Natural killer cell treated with Interleukin-12 subunit alpha and Interleukin-12 subunit beta and Interleukin-15 and Interleukin-18, amount 100 ng/mL, for 72 hours (primary cell): ENCODE measurements around the gene MYH15. TPM values are rescaled to one million over a fixed set of nuclear protein-coding genes. Genes with fewer than 3 reads are reported as not detected.

Experiments used
- ATAC-seq, 2 donors: fragments of 150-1000 bp; cut with Tn5 transposase in 1 of 2; sonication (Bioruptor Pico), chemical (Tn5 transposase) in 1 of 2; 2 replicates each; pipeline ENCODE4 v1.10.0; 2021
- DNase-seq: peaks from one replicate; pipeline ENCODE4 v3.0.0; 2022; ENCODE audit warnings: low spot score
- H3K27ac Mint-ChIP-seq, 2 donors: 1 replicate in 1 of 2; 2 replicates in 1 of 2; pipeline ENCODE4 v1.8.0; 2022; ENCODE audit warnings: mixed read lengths in 2 of 2, mild to moderate bottlenecking in 1 of 2, moderate library complexity in 1 of 2
- H3K27me3 Mint-ChIP-seq, 2 donors: 1 replicate in 1 of 2; 2 replicates in 1 of 2; pipeline ENCODE4 v1.8.0; 2022; ENCODE audit warnings: mixed read lengths in 2 of 2
- H3K36me3 Mint-ChIP-seq: one replicate; pipeline ENCODE4 v1.8.0; 2022; ENCODE audit warnings: mixed read lengths
- H3K4me1 Mint-ChIP-seq, 2 donors: 1 replicate in 1 of 2; 2 replicates in 1 of 2; pipeline ENCODE4 v1.8.0; 2022; ENCODE audit warnings: low read depth in 2 of 2, mixed read lengths in 2 of 2, mild to moderate bottlenecking in 1 of 2
- H3K4me3 Mint-ChIP-seq: one replicate; pipeline ENCODE4 v1.8.0; 2022; ENCODE audit warnings: mixed read lengths
- H3K9me3 Mint-ChIP-seq: 2 replicates; pipeline ENCODE4 v1.8.0; 2022; ENCODE audit warnings: mixed read lengths
- total RNA-seq, 2 donors: library from RNA; stranded (reverse); gene quantifications; one replicate each; pipeline ENCODE4 v1.2.3, GENCODE V29; 2022

The MYH15 gene
- total RNA-seq, 2 donors from 2014 or later: 0.14 to 1.1 TPM

DNA sequence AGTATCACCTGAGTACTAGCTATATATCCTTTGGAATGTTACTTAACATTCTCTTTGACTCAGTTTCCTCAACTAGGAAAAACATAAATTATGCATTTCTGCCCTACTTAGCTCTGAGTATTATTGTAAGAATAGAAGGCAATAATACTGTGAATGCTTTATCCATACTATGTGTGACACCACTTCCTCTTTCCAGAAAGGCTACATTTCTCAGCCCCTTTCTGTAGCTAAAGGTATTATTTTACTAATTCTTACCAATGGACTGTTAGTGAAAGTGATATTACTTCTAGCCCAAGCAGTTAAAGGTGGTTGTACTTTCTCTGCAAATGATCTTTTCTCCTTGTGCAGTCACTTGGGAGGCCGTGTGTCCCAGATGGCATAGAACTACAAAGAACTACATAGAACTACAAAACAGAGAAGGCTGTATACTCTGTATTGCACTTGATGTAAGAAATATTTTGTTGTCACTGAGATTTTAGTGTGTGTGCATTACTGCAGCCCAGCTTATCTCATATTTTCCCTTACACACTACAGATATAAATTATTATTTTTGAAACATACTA, 35.1 kb downstream of the MYH15 start:
- Mint-ChIP-seq H3K27me3 (peaks cover 21 to 25% of the 10 kb centered on the region in 2 donors), H3K36me3 (no peaks in the 10 kb centered on the region), H3K27ac (no peak overlapping the region), H3K9me3 (no peaks in the 10 kb centered on the region), H3K4me3 (no peak overlapping the region), H3K4me1 (peaks cover 0 to 3% of the 10 kb centered on the region in 2 donors)
- no peak for DNase-seq
- no peak for ATAC-seq

DNA sequence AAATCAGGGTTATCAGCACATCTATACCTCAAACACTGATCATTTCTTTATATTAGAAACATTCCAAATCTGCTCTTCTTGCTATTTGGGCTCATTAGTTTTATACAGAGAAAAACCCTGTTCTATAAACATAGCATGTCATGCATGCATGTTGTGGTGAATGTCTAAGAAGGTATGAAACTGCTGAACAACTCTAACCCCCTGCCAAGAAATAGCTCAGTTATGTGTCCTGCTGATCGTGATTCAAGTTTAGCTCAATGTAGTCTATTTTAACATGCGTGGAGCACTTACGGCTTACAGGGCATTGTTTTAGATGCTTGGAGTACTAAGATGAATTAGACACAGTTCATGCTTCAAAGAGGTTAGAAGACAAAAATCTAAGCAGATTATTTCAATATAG, 35.8 kb downstream of the MYH15 start:
- H3K9me3 Mint-ChIP-seq: no peaks in the 10 kb centered on the region
- H3K4me1 Mint-ChIP-seq: peaks cover 0 to 3% of the 10 kb centered on the region in 2 donors

DNA sequence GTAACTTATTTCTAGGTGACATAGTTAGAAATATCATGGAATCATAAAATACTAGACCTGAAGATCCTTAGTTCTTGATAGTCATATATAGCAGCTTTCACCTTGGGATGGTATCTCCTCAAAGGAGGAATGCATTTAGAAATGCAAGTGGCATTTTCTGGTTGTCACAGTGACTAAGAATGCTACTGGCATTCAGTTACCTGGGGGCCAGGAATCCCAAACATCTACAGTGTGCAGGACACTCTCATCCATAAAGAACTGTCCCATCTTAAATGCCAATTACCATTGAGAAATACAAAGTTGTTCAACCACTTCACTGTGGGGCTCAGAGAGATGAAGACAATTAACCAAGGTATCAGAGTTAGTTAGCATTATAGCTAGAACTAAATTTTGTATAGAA, 36.7 kb downstream of the MYH15 start:
- ATAC-seq (no peak), DNase-seq (no peak)
- Mint-ChIP-seq H3K4me1 (peaks cover 0 to 3% of the 10 kb centered on the region in 2 donors), H3K27me3 (peaks cover 22 to 24% of the 10 kb centered on the region in 2 donors), H3K4me3 (no peak overlapping the region), H3K27ac (no peak overlapping the region), H3K9me3 (no peaks in the 10 kb centered on the region), H3K36me3 (no peaks in the 10 kb centered on the region)

More for the DNA sequence above, 35.8 kb downstream of the MYH15 start:
- Mint-ChIP-seq H3K27me3 (peaks cover 22 to 25% of the 10 kb centered on the region in 2 donors), H3K36me3 (no peaks in the 10 kb centered on the region), H3K27ac (no peak overlapping the region), H3K4me3 (no peak overlapping the region)
- DNase-seq (no peak), ATAC-seq (no peak)

DNA sequence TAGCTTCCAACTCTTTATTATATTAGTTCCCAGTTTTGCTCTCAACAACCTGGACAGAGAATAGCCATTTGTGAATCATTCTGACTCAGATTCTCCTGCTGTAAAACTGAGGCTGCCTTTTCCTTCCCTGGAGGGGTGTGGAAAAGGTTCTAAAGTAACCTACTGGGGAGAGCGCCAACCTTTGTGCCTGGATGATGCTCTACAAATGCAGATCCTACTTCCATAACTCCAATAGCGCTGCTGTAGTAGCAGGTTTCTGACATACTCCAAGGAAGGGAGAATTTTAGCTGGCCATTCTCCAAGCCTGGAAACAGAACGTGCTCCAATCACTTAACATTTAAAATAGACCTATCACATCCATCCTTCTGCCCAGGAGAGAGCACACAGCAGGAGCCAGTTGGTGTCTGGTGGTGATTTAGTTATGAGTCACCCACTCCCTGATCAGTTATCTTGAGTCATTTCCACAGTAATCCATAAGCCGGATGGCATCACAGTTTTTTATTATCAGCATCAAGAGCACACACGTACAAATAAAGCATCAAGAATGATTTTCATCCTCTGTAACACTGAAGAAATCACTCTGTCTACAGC, 38.3 kb downstream of the MYH15 start:
- H3K9me3 Mint-ChIP-seq: no peaks in the 10 kb centered on the region
- no peak overlapping the region for H3K4me3 Mint-ChIP-seq
- H3K27ac Mint-ChIP-seq: no peak overlapping the region
- ATAC-seq (peak in 1 of 2 donors; percentile 33), DNase-seq (no peak)
- no peaks in the 10 kb centered on the region for H3K4me1 Mint-ChIP-seq
- H3K36me3 Mint-ChIP-seq: no peaks in the 10 kb centered on the region
- H3K27me3 Mint-ChIP-seq: peaks cover 22% of the 10 kb centered on the region in 2 donors

DNA sequence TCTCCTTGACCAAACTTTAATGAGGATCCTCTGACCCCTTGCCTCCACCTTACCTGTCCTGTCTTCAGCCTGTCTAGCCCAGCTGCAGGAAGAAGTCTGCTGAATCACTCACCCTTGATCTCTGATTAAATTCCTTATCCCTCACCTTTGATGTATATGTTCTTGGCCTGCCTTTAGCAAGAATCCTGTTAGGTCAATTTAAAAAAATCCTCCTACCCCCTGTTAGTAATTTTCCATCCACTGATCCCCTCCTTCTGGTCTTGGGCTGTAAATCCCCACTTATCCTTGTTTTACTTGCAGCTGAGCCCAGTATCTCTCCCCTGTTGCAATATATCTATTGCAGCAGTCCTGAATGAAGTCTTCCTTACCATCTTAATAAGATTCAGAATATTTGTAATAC, 39.0 kb downstream of the MYH15 start:
- no peak overlapping the region for H3K4me3 Mint-ChIP-seq
- no peaks in the 10 kb centered on the region for H3K36me3 Mint-ChIP-seq
- no peak for ATAC-seq
- H3K27me3 Mint-ChIP-seq: peaks cover 20 to 22% of the 10 kb centered on the region in 2 donors
- DNase-seq: no peak
- H3K27ac Mint-ChIP-seq: no peak overlapping the region
- H3K4me1 Mint-ChIP-seq: no peaks in the 10 kb centered on the region
- H3K9me3 Mint-ChIP-seq: no peaks in the 10 kb centered on the region

DNA sequence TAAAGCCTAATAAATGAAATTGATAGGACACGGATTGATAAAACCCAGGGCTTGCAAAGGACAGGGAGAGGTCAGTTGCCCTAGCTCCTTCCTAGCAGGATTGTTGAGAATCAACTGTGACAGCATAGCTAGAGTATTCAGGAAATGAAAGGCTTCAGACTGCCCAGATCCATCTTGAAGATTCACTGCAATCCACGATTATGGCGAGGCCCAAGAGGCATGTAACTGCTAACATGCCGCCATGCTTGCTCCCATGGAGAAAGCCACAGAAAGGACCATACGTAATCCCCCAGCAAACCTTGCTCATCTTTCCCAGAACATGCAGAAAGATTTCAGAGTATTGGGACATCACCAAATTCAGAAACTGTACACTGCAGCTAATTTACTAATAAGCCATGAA, 41.3 kb downstream of the MYH15 start:
- ATAC-seq (no peak), DNase-seq (no peak)
- Mint-ChIP-seq H3K36me3 (no peaks in the 10 kb centered on the region), H3K27me3 (peaks cover 12 to 18% of the 10 kb centered on the region in 2 donors), H3K9me3 (no peaks in the 10 kb centered on the region), H3K4me3 (no peak overlapping the region), H3K4me1 (no peaks in the 10 kb centered on the region), H3K27ac (no peak overlapping the region)

DNA sequence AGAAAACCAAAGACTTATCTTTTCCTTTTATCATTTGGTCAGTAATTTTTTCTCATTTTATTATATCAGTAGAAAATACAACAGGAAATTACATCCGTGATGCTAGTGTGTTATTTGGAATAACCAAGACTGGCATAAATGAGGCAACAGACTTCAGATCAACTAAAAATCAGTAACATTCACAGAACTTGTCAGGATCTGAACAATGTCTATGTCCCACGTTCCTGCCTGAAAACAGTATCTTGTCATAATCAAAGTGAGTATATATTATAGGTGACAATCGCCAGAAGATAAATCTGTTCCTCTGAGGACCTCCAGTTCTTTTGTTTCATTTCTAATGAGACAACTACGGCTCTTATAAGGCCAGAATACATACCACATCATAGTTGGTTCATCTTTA, 41.8 kb downstream of the MYH15 start:
- ATAC-seq: no peak
- no peak overlapping the region for H3K27ac Mint-ChIP-seq
- no peaks in the 10 kb centered on the region for H3K4me1 Mint-ChIP-seq
- H3K27me3 Mint-ChIP-seq: peaks cover 10 to 15% of the 10 kb centered on the region in 2 donors
- H3K9me3 Mint-ChIP-seq: no peaks in the 10 kb centered on the region
- no peak overlapping the region for H3K4me3 Mint-ChIP-seq
- DNase-seq: no peak
- no peaks in the 10 kb centered on the region for H3K36me3 Mint-ChIP-seq

DNA sequence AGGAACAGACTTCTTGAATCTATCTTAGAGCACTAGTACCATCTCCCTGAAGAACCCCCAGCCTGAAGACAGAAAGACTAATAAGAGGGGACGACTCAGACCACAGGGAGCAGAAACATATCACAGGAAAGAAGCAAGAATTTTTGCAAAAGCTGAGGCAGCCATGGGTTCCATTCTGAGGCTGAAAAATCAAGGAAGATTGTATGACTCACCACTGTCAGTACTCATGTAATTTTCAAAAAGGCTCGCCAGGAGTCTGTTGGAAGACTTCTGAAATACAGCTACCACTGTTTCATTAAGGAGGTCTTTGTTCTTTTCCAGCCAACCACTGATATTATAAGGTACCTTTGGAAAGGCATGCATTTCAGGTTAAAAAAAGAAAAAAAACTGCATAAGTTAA, 47.5 kb downstream of the MYH15 start:
- DNase-seq (no peak), ATAC-seq (no peak)
- Mint-ChIP-seq H3K4me1 (no peaks in the 10 kb centered on the region), H3K27me3 (peaks cover 3 to 12% of the 10 kb centered on the region in 2 donors), H3K4me3 (no peak overlapping the region), H3K27ac (no peak overlapping the region), H3K36me3 (no peaks in the 10 kb centered on the region), H3K9me3 (no peaks in the 10 kb centered on the region)

DNA sequence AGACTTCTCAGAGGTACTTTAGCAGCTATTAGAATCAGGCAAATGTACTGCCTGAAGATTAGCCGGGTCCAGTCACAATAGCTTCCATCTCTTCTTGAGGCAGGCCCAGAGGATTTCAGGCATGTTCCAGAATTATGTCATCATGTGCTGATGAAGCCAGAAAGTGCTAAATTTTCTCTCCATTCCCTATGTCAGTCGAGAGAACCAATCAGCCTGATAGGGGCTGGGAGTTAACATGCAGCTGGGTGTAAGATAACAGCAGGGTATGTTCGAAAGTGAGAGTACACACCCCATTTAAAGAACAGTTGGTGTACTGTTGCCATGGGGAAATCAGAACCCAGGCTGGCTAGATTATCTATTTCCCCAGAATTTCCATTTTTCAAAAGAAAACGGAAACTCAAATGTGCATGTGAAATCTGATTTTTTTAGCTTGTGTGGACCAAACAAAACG, 48.7 kb downstream of the MYH15 start:
- Mint-ChIP-seq H3K27me3 (peaks cover 6 to 19% of the 10 kb centered on the region in 2 donors), H3K36me3 (no peaks in the 10 kb centered on the region), H3K9me3 (no peaks in the 10 kb centered on the region), H3K4me3 (no peak overlapping the region), H3K27ac (no peak overlapping the region), H3K4me1 (no peaks in the 10 kb centered on the region)
- ATAC-seq: no peak
- DNase-seq: no peak

DNA sequence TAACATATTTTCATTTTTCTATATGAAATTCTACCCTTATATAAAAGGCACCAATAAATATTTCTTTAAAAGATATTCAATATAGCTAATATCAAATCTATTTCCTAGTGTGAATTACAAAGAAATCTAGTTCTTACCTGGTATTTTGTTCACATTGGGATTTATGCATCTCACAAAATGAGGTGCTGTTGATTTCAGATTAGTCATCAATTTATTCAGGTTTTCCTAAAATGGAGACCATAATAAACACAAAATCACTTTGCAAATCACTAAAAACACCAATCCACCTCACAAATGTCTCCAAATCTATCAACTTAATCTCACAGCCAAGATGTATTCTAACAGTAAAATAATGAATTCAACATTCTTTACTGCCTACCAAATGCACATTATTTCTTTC, 51.2 kb downstream of the MYH15 start:
- peaks cover 16 to 23% of the 10 kb centered on the region in 2 donors for H3K27me3 Mint-ChIP-seq
- ATAC-seq (no peak), DNase-seq (no peak)
- H3K36me3 Mint-ChIP-seq: no peaks in the 10 kb centered on the region
- H3K9me3 Mint-ChIP-seq: no peaks in the 10 kb centered on the region
- no peak overlapping the region for H3K27ac Mint-ChIP-seq
- no peaks in the 10 kb centered on the region for H3K4me1 Mint-ChIP-seq
- no peak overlapping the region for H3K4me3 Mint-ChIP-seq

DNA sequence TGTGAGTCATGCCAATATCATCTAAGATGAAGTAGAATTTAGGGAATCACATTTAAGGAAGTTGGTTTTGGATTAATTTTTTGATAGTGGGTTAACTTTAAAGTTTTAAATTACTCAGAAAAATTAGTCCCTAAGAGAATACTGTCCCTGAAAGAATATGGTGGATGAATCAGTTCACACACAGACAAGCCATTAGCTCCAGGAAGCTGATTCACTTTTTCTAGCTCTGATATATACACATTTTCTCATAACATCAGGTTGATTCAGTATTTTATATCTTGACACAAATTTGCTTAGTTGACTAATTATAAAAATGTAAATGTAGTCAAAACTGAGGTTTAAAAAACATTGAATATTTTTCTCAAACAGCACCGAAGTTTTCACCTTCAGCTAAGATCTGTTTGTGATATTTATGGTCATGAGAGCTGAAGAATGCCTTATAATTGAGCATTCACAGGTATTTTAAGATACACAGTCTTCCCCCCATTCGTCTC, 55.1 kb downstream of the MYH15 start:
- Mint-ChIP-seq H3K4me3 (no peak overlapping the region), H3K4me1 (no peaks in the 10 kb centered on the region), H3K36me3 (no peaks in the 10 kb centered on the region), H3K27me3 (peaks cover 20 to 22% of the 10 kb centered on the region in 2 donors), H3K9me3 (no peaks in the 10 kb centered on the region), H3K27ac (no peak overlapping the region)
- no peak for DNase-seq
- ATAC-seq: no peak

DNA sequence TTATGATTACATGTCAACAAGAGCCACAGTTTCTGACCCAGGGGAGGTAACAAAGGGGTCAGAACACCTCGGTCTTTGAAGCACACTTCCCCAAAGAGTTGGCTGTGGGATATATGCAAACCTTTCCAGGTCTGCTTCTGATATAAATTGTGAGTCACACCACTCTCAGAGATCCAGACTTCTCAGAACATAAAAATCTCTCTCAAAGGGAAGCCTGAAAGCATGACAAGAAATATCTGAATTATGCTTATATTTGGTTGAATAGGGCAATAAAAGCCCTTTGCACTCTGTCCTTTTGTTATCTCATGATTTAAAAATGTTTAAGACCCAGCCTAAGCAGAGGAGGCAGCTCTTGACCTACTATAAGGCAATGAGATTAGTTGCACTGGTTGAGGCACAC, 56.8 kb downstream of the MYH15 start:
- ATAC-seq: no peak
- H3K36me3 Mint-ChIP-seq: peaks cover 4% of the 10 kb centered on the region
- no peaks in the 10 kb centered on the region for H3K9me3 Mint-ChIP-seq
- no peak overlapping the region for H3K27ac Mint-ChIP-seq
- no peaks in the 10 kb centered on the region for H3K4me1 Mint-ChIP-seq
- no peak for DNase-seq
- peaks cover 24 to 29% of the 10 kb centered on the region in 2 donors for H3K27me3 Mint-ChIP-seq
- H3K4me3 Mint-ChIP-seq: no peak overlapping the region

DNA sequence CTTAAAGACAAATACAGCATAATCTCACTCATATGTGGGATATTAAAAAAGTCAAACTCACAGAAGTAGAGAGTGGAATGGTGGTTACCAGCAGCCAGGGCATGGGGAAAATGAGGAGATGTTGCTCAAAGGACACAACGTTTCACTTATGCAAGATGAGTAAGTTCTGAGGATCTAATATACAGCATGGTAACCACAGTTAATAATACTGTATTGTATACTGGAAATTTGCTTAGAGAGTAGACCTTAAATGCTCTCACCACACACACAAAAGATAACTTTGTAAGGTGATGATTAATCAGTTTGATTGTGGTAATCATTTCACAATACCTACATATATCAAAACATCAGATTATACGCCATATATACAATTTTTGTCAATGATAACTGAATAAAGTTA, 60.0 kb downstream of the MYH15 start:
- Mint-ChIP-seq H3K4me3 (no peak overlapping the region), H3K36me3 (peaks cover 25% of the 10 kb centered on the region), H3K4me1 (no peaks in the 10 kb centered on the region), H3K27ac (no peak overlapping the region), H3K27me3 (peaks cover 12 to 13% of the 10 kb centered on the region in 2 donors), H3K9me3 (peaks cover 12% of the 10 kb centered on the region)
- no peak for DNase-seq
- no peak for ATAC-seq

DNA sequence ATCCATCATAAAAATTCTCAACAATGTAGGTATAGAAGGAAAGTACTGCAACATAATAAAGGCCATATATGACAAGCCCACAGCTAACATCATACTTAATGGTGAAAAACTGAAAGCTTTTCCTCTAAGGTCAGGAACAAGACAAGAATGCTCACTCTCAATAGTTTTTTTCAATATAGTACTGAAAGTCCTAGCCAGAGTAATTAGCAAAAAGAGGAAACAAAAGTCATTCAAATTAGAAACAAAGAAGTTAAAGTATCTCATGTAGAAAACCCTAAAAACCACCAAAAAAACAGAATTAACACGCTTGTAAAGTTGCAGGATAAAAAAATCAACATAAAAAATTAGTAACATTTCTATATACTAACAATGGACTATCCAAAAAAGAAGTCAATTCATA, 61.8 kb downstream of the MYH15 start:
- no peak overlapping the region for H3K27ac Mint-ChIP-seq
- no peak for ATAC-seq
- H3K27me3 Mint-ChIP-seq: peaks cover 12 to 13% of the 10 kb centered on the region in 2 donors
- H3K4me1 Mint-ChIP-seq: no peaks in the 10 kb centered on the region
- H3K4me3 Mint-ChIP-seq: no peak overlapping the region
- H3K36me3 Mint-ChIP-seq: peaks cover 29% of the 10 kb centered on the region
- peaks cover 12% of the 10 kb centered on the region for H3K9me3 Mint-ChIP-seq
- no peak for DNase-seq
